ENCODE measurements around the gene HAUS7.

Gene HAUS7

DNA sequence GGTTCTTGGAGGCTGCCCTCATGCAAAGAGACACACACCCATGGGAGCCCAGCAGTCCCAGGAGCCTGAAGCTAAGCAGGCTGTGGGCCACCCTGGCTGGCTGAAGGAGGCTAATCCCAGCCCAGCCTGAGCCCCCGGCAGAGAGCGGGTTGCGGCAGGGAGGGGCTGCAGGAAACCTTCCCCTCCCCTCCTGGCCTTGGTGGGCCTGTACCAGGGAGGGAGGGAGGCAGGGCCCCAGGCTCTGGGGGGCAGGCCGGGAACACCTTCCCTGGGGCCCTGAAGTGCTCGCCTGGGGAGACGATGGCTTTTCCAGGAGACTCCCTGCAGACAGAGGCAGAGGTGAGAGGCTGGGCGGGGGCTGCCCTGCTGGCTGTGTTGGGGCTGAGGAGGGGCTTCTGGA is 28.1 kb upstream of the HAUS7 start:
- no peak for DNase-seq

DNA sequence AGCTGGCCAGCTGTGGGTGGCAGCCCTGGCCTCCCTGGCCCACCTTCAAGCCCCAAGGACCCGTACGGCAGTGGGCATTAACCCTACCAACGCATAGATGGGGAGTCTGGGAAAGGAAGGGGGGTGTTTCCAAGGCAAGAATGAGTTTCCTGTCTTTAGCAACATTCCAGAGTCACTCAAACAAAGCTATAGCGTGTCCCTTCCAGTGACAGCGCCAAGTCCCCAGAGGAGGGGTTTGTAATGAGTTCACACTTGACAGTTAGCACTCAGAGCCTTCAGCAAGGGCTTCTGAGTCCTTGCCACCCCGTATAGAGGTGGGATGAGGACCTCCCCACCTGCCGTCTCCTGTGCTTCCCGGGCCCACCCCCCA is 26.2 kb upstream of the HAUS7 start:
- no peak for DNase-seq

DNA sequence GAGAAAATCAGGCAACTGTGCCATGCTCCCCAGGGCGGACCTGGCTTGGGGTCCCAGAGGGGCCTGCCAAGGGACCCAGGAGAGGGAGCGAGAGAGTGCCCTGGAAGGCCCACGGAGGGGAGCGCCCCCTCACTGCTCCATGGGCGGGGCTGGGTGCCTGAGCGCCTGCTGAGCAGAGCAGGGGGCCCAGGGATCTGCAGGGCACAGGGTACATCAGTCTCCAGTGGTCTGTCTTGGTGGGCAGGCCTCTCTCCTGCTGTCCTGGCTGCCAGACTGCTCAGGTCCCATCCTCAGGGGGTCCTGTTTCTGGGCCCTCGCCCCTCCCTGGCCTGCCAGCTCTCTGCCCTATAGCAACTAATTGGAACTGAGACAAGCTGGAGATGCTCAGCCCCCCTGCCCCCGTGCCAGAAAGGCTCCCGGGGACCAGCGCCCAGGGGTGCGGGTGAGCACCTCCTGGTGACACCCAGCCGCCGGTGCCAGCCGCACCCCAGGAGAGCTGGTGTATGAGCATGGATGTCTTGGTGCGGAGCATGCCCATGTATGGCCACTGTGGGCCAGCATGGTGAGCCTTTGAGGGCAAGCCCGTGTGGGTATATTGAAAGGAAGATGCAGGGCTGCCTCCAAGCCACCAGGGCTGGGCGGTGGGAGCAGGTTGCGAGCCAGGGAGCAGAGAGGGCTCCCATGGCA is 25.7 kb upstream of the HAUS7 start:
- no peak for DNase-seq

DNA sequence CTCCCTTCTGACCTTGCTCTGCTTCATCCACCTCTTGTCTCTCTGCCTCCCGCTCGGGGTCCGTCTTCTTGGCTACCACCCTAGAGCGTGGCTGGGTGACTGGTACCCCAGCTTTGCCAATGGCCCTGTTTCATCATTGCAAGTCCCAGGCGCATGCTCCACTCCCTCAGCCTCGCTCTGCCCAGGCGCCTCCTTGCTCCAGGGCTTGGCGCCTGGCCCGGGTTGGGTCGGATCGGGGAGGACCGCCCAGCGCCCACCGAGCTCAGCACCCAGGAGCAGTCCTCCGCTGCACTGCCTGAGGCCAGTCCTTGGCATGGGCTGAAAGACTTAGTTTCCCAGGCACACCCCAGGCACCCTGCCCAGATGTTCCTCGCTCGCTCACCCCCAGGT is 25.0 kb upstream of the HAUS7 start:
- no peak for DNase-seq

DNA sequence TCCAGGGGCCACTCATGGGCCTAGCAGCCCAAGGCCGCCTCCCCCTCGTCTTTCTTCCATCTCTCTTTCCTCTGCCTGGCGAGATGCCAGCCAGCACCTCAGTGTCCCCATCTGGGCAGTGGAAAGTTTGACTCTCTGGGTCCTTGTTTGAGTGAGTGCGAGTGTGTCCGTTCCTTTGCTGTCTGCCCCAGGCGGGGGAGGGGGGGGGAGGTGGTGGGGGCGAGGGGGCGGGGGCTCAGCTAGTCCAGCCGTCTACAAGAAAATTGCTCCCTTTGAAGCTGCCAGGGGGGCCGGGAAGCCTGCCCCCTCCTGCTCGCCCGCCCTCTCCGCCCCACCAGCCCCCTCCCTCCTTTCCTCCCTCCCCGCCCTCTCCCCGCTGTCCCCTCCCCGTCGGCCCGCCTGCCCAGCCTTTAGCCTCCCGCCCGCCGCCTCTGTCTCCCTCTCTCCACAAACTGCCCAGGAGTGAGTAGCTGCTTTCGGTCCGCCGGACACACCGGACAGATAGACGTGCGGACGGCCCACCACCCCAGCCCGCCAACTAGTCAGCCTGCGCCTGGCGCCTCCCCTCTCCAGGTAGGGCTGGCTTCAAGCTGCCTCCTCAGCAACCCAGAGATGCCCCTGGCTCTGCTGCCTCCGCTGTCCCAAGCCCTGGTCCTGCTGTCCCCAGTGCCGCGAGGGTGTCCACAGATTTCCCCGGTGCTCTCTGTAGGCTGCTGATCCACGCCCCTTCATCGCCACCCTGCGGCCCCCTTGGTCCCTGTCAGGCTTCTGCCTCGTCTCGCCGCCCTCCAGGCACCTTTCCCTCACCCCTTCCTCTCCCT is 24.4 kb upstream of the HAUS7 start, which contains the start of gene BGN:
Gene BGN (plus strand): TSS at position 440 of the 821 bp plus-strand sequence. CDS start 9,652 bp downstream, outside the sequence.
- DNase-seq, result no peak

DNA sequence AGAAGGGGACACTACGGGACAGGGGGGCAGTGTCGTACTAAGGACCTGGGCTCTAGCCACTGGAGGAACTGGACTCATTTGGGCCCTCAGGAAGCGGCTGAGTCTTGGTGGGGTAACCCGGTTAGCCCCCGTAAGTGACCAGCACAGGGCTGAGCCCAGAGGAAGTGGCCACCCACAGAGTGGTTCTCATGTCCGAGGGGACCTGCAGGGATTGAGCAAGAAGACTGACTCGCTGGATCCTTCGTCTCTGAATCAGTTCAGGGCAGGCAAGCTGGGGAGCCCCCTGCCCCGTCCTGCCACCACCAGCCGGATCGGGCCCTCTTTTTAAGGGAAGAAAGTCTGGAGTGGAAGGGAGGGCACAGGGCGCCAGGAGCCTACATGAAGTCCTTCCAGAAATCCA is 23.7 kb upstream of the HAUS7 start:
- DNase-seq, result no peak

DNA sequence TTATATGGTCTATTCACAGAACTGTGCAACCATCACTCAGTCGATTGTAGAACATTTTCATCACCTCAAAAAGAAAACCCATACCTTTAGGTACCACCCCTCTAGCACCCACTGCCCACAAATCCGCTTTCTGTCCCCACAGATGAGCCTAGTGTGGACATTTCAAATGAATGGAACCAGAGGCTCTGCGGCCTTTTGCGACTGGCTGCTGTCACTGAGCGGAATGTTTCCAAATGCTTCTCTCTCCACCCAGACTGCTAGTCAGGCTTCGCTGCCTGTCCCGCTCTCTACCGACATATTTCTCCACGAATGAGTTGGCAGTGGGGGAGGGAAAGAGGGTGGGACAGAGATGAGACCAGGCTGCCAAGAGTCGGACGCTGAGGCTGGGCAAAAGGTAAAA is 22.7 kb upstream of the HAUS7 start:
- DNase-seq, result no peak

DNA sequence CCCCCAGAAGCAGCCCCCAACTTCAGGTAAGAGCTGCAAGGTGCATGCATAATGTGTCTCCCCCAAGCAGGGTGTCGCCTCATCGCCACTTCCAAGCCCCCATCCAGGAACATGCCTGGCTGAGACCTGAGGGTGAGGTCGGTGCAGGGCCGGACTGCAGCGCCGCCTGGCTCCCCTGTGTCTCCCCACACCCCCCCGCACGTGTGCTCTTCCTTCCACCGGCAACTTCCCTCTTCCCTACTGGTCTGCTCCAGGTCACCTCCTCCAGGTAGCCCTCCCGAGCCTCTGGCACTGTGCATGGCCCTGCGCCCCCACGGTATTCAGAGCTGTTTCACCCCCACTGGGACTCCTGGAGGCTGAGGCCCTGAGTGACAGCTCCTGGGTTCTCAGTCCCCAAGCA is 22.2 kb upstream of the HAUS7 start:
- no peak for DNase-seq

DNA sequence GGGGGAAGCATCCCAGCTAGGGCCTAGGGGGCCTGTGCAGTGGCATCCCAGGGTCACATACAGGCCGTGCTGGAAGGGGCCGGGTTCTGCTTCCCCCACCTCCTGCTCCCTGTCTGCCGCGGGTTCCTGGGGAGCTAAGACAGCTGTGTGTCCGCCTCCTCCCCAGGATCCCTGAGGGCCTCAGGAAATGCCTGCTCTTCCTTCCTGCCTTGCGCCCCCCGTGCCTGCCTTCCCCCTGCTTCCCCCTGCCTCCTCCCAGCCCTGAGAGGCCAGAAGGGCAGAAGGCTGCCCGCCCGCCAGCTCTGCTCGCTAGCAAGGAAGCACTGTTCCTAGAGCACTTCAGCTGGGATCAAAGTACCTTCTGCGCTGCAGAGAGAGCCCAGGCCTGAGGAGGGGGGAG is 21.5 kb upstream of the HAUS7 start:
- DNase-seq, result no peak

DNA sequence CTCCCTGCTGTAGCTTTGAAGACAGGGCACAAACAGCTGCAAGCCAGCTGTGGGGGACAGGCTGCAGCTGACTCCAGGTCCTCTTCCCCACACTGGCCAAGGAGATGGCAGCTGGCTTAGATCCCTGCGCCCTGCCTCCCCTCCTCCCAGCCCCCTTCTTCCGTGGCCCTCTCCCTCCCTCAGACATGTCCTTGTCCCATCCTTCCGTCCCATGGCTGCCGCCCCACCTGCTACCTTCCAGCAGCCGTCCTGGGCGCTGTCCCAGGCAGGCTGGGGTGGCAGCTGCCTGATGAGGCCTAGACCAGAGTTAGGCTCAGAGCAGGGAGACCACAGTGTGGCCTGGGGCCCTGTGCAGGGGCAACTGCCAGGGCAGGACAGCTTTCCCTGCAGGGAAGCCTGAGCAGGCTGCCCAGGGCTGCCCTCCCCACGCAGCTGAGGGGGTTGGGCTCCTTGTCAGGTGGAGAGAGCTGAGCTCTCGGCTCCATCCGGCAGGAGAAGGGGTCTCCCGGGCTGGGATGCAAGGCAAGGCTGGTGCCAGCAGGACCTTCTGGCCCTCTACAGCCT is 21.1 kb upstream of the HAUS7 start:
- no peak for DNase-seq

DNA sequence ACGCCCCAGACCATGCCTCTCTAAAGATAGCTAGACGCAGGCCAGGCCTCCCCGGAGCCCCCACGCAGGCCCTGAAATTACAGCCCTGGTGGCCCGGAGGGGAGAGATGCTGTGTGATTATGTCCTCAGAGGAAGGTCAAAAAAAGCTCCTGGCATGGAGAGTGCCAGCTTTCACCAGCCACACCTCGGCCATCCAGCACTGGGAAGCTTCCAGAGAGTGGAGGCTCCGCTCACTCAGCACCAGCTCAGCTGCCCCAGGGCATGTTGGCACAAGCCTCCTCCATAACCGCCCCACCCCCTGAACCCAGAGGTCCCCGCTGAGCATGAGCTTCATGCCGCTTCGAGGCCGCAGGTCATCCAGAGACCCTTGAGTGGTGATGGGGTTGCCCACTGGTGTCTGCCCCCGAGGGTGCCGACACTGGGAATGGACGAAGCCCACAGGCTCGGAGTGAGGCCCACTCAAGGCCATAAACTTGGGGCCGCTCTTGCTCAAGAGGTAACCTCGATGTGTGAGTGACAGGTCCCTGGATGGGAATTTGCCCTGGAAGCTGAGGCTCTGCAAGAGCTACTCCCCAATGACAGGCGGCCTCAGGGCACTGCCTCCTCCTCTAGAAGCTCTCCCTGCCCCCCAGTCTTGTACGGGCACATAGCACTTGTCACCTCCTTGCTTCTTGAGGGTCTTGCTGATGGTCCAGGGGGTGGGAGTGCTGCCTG is 20.0 kb upstream of the HAUS7 start:
- DNase-seq, result no peak

DNA sequence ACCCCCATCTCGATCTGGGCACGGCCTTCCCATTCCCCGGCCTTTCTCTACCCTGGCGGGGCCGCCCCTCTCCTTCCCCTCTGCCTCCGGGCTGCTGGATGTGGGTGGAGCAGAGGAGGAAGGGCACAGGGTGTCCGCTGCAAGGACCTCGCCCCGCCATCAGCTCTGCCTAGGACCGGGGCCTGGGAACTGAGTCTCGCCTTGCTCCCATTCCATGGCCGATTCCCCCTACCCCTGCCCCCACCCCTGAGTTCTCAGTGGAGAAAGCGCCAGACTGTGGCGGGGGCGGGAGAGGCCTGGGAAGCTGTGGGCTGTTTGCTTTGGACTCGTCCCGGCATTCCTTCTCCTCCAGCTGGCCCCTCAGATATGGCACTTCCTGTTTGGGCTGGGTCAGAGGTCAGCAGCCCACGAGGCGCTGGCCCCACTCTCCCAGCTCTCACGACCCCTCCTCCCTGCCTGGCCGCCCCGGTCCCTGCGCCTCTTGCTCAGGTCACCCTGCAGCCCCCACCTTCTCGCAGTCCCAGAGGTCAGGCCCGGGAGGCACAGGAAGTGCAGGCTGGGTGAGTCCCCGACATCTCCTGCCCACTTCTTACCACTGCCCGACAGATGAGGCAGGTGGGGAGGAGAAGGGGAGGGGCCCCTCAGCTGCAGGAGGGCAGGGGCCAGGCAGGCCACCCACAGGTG is 18.0 kb upstream of the HAUS7 start:
- no peak for DNase-seq

DNA sequence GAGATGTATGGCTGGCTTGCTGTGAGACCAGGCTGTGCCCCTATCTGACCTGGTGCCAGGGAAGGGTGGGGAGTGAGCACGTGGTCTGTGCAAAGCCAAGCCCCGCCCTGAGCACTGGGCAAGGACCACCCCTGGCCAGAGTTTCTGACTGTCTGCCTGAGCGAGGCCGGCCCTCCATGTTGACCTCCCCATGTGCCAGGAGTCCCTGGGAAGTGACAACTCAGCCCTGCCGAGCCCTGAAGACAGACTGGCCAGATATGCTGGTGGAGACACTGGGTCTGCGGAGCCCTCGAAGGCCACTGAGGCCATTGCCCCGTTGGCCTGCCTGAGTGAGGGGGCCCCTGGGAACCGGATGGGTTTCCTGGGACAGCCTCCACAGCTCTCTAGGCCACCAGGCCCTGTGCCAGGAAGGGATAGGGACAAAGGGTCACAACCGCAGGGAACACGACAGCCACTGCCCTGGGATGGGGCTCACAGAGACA is 17.3 kb upstream of the HAUS7 start:
- no peak for DNase-seq

DNA sequence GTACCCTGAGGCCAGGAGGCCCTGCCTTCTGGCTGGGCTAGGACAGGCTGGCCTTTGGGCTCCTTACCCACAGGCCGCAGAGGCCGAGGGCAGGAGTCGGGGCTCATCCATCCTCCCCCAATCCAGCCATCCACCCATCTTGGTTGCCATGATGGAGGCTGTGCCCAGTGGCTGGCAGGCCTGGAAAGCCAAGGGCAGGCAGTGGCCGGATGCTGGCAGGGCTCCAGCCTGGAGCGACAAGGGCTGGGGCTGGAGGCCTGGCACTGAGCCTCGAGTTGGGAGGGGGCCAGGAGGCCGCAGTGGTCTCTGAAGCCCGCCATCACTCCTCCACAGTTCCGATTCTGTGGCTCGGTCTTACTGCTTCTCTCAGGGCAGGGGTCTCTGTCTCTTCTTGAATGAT is 15.8 kb upstream of the HAUS7 start:
- no peak for DNase-seq

DNA sequence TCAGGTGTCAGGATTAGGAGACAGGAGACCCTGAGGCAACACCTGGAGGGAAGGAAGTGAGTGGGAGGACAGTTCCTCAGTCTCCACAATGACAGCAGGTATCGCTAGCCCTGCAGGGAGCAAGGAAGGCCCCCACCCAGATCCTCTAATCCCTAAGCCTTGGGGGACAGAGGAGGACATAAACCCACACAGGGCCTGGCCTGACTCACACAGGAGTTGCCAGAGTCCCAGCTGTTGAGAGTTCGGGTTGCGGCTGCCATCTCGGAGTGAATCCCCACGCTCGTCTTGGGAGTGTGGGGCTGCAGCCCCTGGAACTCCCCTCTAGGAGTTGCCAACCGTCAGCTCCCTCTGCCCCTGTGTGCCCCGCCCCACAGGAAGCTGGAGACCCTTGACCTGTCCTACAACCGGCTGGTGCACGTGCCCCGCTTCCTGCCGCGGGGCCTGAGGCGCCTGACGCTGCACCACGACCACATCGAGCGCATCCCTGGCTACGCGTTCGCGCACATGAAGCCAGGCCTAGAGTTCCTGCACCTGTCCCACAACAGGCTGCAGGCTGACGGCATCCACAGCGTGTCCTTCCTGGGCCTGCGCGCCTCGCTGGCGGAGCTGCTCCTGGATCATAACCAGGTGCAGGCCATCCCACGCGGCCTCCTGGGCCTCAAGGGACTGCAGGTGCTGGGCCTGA is 15.2 kb upstream of the HAUS7 start:
- no peak for DNase-seq

DNA sequence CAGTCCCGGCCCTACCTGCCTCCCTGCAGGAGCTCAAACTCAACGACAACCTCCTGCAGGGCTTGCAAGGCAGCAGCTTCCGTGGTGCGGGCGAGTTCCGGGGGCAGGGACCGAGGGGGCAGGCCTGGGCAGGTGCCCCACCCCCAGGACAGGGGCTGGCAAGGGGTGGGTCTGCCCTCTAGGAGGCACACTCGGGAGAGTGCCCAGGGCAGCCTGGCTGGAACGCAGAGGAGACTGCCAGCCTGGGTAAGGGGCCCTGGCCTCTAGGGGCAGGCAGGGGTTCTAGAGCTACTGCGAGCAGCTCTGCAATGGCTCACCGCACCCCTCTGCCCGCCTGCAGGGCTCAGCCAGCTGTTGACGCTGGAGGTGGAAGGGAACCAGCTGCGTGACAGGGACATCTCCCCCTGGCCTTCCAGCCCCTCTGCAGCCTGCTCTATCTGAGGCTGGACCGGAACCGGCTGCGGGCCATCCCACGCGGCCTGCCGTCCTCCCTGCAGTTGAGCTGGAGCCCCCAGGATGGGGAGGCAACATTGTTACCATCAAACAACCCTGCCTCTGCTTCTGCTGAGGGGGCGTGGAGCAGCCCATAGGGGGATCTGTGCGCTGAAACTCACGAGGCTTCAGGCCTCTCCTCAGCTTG is 12.1 kb upstream of the HAUS7 start:
- no peak for DNase-seq

DNA sequence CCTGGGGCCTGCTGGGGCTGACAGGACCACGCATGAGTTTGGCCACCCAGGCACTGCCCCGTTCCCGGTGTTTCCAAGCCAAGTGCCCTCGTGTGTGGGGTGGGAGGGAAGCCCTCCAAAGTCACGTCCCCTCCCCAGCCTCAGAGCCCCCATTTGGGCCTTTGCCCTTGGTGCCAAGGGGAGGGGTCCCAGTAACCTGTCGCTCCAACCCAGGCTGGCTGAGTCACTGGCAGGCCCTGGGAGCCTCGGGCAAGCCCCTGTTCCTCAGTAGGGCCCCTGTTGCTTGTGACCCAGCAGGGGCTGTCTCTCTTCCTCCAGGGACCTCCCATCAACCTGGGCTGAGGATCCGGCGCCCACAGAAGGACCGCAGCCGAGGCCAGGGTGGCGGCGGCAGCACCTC is 10.7 kb upstream of the HAUS7 start:
- DNase-seq, result no peak

DNA sequence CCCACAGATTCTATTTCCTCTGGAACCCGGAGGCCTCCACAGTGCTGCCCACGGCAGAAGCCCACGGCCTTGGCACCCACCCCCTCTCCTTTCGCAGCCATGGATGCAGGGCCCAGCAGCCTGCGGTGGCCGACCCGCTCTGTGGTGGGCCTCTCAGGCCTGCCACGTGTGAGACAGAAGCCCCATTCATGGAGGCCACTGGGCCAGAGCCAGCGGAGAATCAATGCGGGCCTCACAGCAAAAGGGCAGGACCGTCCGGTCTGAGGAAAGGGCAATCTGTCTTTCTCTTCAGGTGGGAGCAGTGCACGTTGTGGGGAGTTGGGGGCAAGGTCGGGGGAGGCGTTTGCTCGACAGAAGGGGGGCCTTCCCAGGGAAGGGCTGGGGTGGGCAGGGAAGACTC is 8.4 kb upstream of the HAUS7 start:
- no peak for DNase-seq

DNA sequence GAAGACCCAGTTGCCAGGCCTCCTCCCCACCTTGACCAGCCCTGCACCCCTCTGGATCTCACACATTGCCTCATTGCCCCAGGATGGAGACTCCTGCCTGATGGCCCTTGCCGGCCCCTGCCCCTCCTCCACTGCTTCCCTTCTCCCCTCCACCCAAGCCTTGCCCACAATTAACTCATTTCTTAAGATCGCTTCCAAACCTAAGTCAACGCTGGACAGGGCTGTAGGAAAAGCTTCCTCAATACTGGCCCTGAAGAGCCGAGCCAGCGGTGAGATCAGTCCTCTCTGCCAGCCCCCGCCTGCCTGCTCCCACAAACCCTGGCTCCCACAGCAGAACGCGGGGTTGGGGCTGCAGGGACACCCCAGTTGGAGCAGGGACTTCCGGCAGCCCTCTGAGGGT is 7.5 kb upstream of the HAUS7 start:
- DNase-seq, result no peak

DNA sequence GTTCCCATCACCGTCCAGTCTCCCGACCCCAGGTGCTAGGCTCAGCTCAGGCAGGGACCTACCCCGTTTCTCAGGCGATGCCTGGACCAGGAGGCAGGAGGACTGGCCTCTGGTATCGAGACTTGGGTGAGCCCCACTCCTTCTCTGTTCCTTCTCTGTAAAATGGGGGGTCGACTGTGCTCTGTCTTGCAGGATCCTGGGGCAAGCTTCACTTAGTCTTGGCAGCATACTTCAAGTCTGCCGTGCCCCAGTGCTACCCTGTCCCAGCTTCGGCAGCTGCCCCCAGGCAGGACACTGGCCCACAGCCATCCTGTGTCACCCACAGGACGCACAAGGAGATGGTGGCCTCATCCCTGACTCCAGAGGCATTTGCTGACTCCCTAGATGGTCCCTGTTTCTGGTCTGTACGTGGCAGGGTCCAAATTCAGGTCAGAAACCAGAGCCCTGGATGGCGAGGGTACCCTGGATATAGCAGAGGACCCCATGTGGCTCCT is 7.0 kb upstream of the HAUS7 start:
- no peak for DNase-seq

DNA sequence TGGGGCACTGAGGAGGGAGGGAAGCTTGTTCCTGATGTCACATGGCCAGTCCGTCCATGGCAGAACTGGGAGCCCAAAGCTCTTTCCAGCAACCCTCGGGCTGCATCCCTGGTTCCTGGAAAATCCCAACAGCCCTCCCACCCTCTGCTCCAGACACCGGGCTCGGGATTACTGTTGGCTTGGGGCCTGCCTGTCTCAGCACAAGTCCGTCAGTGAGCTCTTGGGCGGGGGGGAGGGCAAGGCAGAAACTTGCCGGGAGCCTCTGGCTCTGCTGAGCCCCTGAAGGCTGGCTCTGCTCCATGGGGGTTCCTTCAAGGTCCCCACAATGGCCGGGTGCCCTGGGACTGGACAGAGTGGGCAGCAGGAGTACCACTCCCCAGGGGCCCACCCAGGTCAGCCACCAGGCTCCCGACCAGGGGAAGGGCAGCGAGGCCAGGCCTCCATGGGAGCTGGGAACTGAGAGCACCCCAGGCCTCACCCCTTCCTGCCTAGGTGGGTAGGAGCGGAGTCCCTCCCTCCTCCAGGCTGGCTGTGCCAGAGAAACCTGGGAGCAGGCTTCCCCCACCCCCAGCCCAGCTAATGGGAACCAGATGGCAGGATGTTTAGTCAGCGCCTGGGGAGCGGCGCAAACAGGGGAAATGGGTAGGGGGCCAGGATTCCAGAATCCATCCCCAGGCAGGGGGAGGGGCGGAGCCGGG is 6.4 kb upstream of the HAUS7 start:
- DNase-seq, result no peak

Data from CD4-positive, alpha-beta T cell treated with Interleukin-4 for 4 hours (primary cell).